K562 (cell line): Measurements from ENCODE around the gene PRM2. TPM values are rescaled to one million over a fixed set of nuclear protein-coding genes. Genes with fewer than 3 reads are reported as not detected.

ENCODE experiments used
- ATAC-seq: fragments of 200-7000 bp; cut with Tn5 transposase; 3 replicates; pipeline ENCODE4 v1.9.1; 2020; ENCODE audit warnings: moderate library complexity
- BruUV-seq: library from RNA; stranded (reverse); fragments of 400-500 nt; replicated peaks from 2 replicates; lab custom pipeline; 2021; lab: Mats Ljungman, UMichigan
- CTCF ChIA-PET: fragments of 300-600 bp; formaldehyde crosslinking; extraction: SDS; loops from one replicate; lab custom pipeline; 2021; ENCODE audit warnings: low intra/inter-chr PET ratio; lab: Yijun Ruan, JAX
- POLR2A ChIA-PET: fragments of 300-600, 350-650 bp; sonication (Branson Sonifier 250); formaldehyde crosslinking; extraction: SDS; loops from one replicate; lab custom pipeline; 2021; ENCODE audit warnings: antibody characterized with exemption, inconsistent platforms; lab: Yijun Ruan, JAX
- DNase-seq, 4 experiments: peaks; one replicate each; pipeline versions ENCODE4 v3.0.0 to v3.0.0-alpha.2; 2011 to 2018; ENCODE audit warnings: low spot score in 3 of 4, mixed read lengths in 3 of 4; ENCODE audit errors: extremely low read depth in 1 of 4
- FAIRE-seq: peaks from 2 replicates; lab custom pipeline; 2011; peaks lifted over from hg19 to GRCh38; lab: Jason Lieb, UNC
- H2AFZ ChIP-seq: 2 replicates; pipeline ENCODE4 v1.6.0; 2011; ENCODE audit warnings: low read depth, low read length, control low read depth, inconsistent platforms
- H3K27ac ChIP-seq: fragments of 200-600 bp; 3 replicates; pipeline ENCODE4 v1.8.0; 2011; ENCODE audit warnings: low read depth, mild to moderate bottlenecking, control low read depth, inconsistent platforms, low read length, moderate library complexity, mixed read lengths; ENCODE audit errors: extremely low read depth
- H3K27me3 ChIP-seq, 2 experiments: fragments of 300-600 bp in 1 of 2; 2 replicates in 1 of 2; 3 replicates in 1 of 2; pipeline versions ENCODE4 v1.6.0 to v1.8.0; 2011; ENCODE audit warnings: inconsistent platforms in 2 of 2, low read length in 2 of 2, mild to moderate bottlenecking in 1 of 2, mixed read lengths in 1 of 2, moderate library complexity in 1 of 2; ENCODE audit not compliant: control insufficient read depth in 2 of 2, insufficient read depth in 2 of 2
- H3K36me3 ChIP-seq: fragments of 300-600 bp; 3 replicates; pipeline ENCODE4 v1.8.0; 2011; ENCODE audit warnings: mild to moderate bottlenecking, low read length, inconsistent platforms; ENCODE audit not compliant: control insufficient read depth, insufficient read depth
- H3K4me1 ChIP-seq, 2 experiments: fragments of 200-600 bp in 1 of 2; replicated peaks in 1 of 2; 2 replicates in 1 of 2; 3 replicates in 1 of 2; pipeline versions ENCODE4 v1.5.1 to v1.8.0; 2011; ENCODE audit warnings: inconsistent platforms in 2 of 2, low read length in 2 of 2, mild to moderate bottlenecking in 1 of 2, mixed read lengths in 1 of 2, moderate library complexity in 1 of 2; ENCODE audit not compliant: control insufficient read depth in 2 of 2, insufficient read depth in 2 of 2
- H3K4me2 ChIP-seq: 2 replicates; pipeline ENCODE4 v1.6.1; 2011; ENCODE audit warnings: low read length, control low read depth, inconsistent platforms, mixed read lengths; ENCODE audit not compliant: insufficient read depth
- H3K4me3 ChIP-seq: fragments of 200-600 bp; sonication (generic), shearing (Covaris generic); 2 replicates; pipeline ENCODE4 v1.5.1; 2016; ENCODE audit warnings: control low read depth, inconsistent platforms
- H3K79me2 ChIP-seq: fragments of 200-600 bp; 3 replicates; pipeline ENCODE4 v1.8.0; 2011; ENCODE audit warnings: low read length, inconsistent platforms; ENCODE audit not compliant: control insufficient read depth, insufficient read depth
- H3K9ac ChIP-seq, 2 experiments: 2 replicates each; pipeline versions ENCODE4 v1.6.0 to v1.6.1; 2011; ENCODE audit warnings: low read depth in 2 of 2, low read length in 2 of 2, control low read depth in 1 of 2, inconsistent platforms in 1 of 2, mild to moderate bottlenecking in 1 of 2, mixed read lengths in 1 of 2; ENCODE audit not compliant: insufficient read depth in 1 of 2
- H3K9me1 ChIP-seq: one replicate; pipeline ENCODE4 v1.6.0; 2011; ENCODE audit warnings: inconsistent platforms, mild to moderate bottlenecking, low read length, moderate library complexity; ENCODE audit not compliant: control insufficient read depth, insufficient read depth
- H3K9me3 ChIP-seq: replicated peaks from 2 replicates; pipeline ENCODE4 v1.5.1; 2011; ENCODE audit warnings: low read depth, low read length, inconsistent platforms; ENCODE audit not compliant: control insufficient read depth, insufficient read depth
- H4K20me1 ChIP-seq: replicated peaks from 2 replicates; pipeline ENCODE4 v1.6.1; 2011; ENCODE audit warnings: low read length, inconsistent platforms, mixed read lengths; ENCODE audit not compliant: control insufficient read depth, insufficient read depth
- GABPB1 ChIP-seq: sonication (generic); formaldehyde crosslinking; IDR thresholded peaks from 2 replicates; pipeline ENCODE4 v1.8.0; 2022; ENCODE audit warnings: mild to moderate bottlenecking, missing genetic modification reagents
- L3MBTL2 ChIP-seq: fragments of 450-650 bp; IDR thresholded peaks from 2 replicates; pipeline ENCODE4 v1.6.1; 2016; ENCODE audit warnings: mild to moderate bottlenecking, moderate library complexity
- MYC ChIP-seq, 2 experiments: fragments of 250-450 bp in 1 of 2; sonication (Bioruptor Pico) in 1 of 2; IDR thresholded peaks; 2 replicates each; pipeline versions ENCODE4 v1.5.1 to v1.6.1; 2012 to 2021; ENCODE audit warnings: low read depth in 2 of 2, borderline replicate concordance in 1 of 2, improper control_type of control experiment in 1 of 2, low read length in 1 of 2, mild to moderate bottlenecking in 1 of 2, moderate library complexity in 1 of 2
- USF2 ChIP-seq: sonication (generic); formaldehyde crosslinking; IDR thresholded peaks from 2 replicates; pipeline ENCODE4 v1.5.0; 2020; ENCODE audit warnings: missing genetic modification reagents
- WGBS: fragments of 100-300 bp; shearing (Covaris generic); methylation state at CpG from one replicate; pipeline ENCODE4 v1.1.6; 2016; ENCODE audit warnings: low coverage, mixed read lengths; ENCODE audit not compliant: insufficient coverage; ENCODE audit errors: missing lambda C conversion rate; 5-methylcytosine and 5-hydroxymethylcytosine counted together
- in situ Hi-C: fragments of 300-500 bp; cut with MboI; formaldehyde crosslinking; loops from 4 replicates; pipeline ENCODE4 v1.15.0; 2018; ENCODE audit warnings: inconsistent platforms, mixed read lengths
- intact Hi-C: fragments of 100-400 bp; cut with micrococcal nuclease; formaldehyde crosslinking; loops from 2 replicates; pipeline ENCODE4 v1.14.2; 2022
- polyA plus RNA-seq, 8 experiments: library from polyadenylated mRNA; depleted of rRNA in 4 of 8; stranded (reverse) in 5 of 8; unstranded in 3 of 8; fragments of >200 nt; fragmentation: Nextera tagmentation in 2 of 8; fragmentation: Illumina TruSeq in 1 of 8; extraction: Ambion mirVana in 2 of 8; extraction: Trizol in 1 of 8; gene quantifications; 2 replicates each; pipeline versions ENCODE4 v1.2.1 to v1.2.3, GENCODE V29; 2011 to 2014; ENCODE audit warnings: inconsistent platforms in 1 of 8, missing spikeins in 1 of 8
- total RNA-seq, 7 experiments: library from RNA; depleted of rRNA in 6 of 7; stranded (reverse); fragments of >200 nt in 6 of 7; fragmentation: Illumina TruSeq in 2 of 7; extraction: Trizol in 2 of 7; gene quantifications; 2 replicates each; pipeline versions ENCODE4 v1.2.1 to v1.2.3, GENCODE V29; 2011 to 2021; ENCODE audit warnings: low replicate concordance in 1 of 7
- TF ChIP-seq, protein P1 (sequence below): fragments of 450-650 bp; IDR thresholded peaks from 2 replicates; pipeline ENCODE4 v1.6.1; 2016
- TF ChIP-seq, protein P2 (sequence below), 2 experiments: fragments of 450-650 bp; IDR thresholded peaks; 2 replicates each; pipeline ENCODE4 v1.6.1; 2016; ENCODE audit warnings: mild to moderate bottlenecking in 2 of 2, borderline replicate concordance in 1 of 2, low read depth in 1 of 2, moderate library complexity in 1 of 2

Gene PRM2
- total and polyA plus RNA-seq, 9 of the 15 experiments (the other 6 are each of a cell fraction or from before 2014, with no cell fraction given), result not detected

- Histone ChIP-seq H3K4me2 (peak overlapping the region; percentile 64), H3K4me3 (no peak overlapping the region), H3K9ac (peak overlapping the region in 1 of 2 experiments; percentile 78; a peak in 1 of 4 replicates), H3K27ac (no peak overlapping the region), H3K9me1 (no peaks in the 10 kb centered on the region), H3K9me3 (no peaks in the 10 kb centered on the region), H3K27me3 (peaks cover 0 to 1% of the 10 kb centered on the region in 2 experiments; a peak in 1 of 5 replicates), H3K36me3 (no peaks in the 10 kb centered on the region), H2AFZ (peak overlapping the region; percentile 88), H3K4me1 (peaks cover 11 to 26% of the 10 kb centered on the region in 2 experiments; a peak in 3 of 5 replicates), H4K20me1 (no peaks in the 10 kb centered on the region), H3K79me2 (no peaks in the 10 kb centered on the region)
- CTCF ChIA-PET, result no interaction called here
- BruUV-seq, result no TSS peak
- intact Hi-C loops, result no loop called here
- DNase-seq, result peak; percentile 37 to 68 (median 52)
- POLR2A ChIA-PET, result interaction anchor here (1.1 to 1.4 kb wide), 3 partner anchors 15 to 40 kb away, joined by 3 to 7 read pairs (median 3); no protein-coding TSS in a partner anchor
- peak; percentile 60 for FAIRE-seq
- WGBS, result 40% methylated on average over 8 of the region's 8 CpGs
- in situ Hi-C loops, result no loop called here
- ATAC-seq, result peak; percentile 83
- peak; percentile 94 for TF ChIP-seq L3MBTL2
- TF ChIP-seq, protein P1, sequence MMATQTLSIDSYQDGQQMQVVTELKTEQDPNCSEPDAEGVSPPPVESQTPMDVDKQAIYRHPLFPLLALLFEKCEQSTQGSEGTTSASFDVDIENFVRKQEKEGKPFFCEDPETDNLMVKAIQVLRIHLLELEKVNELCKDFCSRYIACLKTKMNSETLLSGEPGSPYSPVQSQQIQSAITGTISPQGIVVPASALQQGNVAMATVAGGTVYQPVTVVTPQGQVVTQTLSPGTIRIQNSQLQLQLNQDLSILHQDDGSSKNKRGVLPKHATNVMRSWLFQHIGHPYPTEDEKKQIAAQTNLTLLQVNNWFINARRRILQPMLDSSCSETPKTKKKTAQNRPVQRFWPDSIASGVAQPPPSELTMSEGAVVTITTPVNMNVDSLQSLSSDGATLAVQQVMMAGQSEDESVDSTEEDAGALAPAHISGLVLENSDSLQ, result peak; percentile 59; the same call in 1 of the 2 replicates
- peak; percentile 75 for TF ChIP-seq USF2
- TF ChIP-seq, protein P2, sequence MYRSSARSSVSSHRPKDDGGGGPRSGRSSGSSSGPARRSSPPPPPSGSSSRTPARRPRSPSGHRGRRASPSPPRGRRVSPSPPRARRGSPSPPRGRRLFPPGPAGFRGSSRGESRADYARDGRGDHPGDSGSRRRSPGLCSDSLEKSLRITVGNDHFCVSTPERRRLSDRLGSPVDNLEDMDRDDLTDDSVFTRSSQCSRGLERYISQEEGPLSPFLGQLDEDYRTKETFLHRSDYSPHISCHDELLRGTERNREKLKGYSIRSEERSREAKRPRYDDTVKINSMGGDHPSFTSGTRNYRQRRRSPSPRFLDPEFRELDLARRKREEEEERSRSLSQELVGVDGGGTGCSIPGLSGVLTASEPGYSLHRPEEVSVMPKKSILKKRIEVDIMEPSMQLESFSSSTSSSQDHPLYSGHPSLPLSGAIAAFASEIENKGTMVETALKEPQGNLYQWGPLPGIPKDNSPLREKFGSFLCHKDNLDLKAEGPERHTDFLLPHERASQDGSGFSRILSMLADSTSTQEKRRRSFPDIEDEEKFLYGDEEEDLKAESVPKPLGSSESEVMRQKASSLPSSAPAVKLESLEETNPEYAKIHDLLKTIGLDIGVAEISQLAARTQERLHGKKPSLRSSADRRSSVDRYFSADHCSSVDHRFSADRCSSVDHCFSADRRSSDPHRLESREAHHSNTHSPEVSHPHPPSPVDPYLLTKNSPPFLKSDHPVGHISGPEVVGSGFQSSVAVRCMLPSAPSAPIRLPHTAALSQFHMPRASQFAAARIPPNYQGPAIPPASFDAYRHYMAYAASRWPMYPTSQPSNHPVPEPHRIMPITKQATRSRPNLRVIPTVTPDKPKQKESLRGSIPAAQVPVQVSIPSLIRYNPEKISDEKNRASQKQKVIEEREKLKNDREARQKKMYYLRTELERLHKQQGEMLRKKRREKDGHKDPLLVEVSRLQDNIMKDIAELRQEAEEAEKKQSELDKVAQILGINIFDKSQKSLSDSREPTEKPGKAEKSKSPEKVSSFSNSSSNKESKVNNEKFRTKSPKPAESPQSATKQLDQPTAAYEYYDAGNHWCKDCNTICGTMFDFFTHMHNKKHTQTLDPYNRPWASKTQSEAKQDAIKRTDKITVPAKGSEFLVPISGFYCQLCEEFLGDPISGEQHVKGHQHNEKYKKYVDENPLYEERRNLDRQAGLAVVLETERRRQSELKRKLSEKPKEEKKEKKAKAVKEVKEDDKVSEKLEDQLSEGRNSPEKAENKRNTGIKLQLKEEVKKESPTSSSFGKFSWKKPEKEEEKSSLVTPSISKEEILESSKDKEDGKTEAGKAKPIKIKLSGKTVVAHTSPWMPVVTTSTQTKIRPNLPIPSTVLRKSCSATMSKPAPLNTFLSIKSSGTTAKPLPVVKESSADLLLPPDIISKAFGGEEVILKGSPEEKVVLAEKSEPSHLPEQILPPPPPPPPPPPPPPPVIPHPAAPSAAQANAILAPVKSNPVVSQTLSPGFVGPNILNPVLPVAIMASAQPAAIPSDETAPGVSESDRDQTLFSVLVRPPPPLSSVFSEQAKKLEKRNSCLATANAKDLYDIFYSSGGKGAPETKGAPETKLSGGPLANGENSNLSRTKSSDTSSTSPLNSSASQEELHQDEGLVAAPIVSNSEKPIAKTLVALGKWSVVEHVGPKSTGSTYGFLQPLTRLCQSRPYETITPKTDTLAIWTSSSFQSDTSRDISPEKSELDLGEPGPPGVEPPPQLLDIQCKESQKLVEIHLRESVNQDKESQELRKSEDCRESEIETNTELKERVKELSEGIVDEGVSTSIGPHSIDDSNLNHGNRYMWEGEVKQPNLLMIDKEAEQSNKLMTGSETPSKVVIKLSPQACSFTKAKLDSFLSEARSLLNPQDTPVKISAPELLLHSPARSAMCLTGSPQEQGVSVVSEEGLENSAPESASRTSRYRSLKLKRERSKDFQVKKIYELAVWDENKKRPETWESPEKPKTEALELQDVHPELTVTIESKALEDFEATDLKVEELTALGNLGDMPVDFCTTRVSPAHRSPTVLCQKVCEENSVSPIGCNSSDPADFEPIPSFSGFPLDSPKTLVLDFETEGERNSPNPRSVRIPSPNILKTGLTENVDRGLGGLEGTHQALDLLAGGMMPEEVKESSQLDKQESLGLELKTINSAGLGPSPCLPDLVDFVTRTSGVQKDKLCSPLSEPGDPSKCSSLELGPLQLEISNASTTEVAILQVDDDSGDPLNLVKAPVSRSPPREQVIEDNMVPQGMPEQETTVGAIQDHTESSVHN (IDR thresholded peaks at IDR 0.05; ENCODE audit: borderline replicate concordance in 1 of 2, low read depth in 1 of 2), result peak in 1 of 2 experiments; percentile 73; a peak in 2 of 4 replicates
- peak; percentile 95 for TF ChIP-seq MYC (IDR thresholded peaks at IDR 0.05; ENCODE audit: low read depth, low read length)
- TF ChIP-seq MYC (CRISPR knock-in tag; IDR thresholded peaks at IDR 0.05; ENCODE audit: borderline replicate concordance, low read depth), result no peak
- peak; percentile 36; the same call in 1 of the 2 replicates for TF ChIP-seq GABPB1
Observed at GRCh38 chr16:11312718-11313492, 36.6 kb upstream of the PRM2 start.
